PC-3 (cell line): ENCODE measurements around the gene RAPGEF4. TPM values are rescaled to one million over a fixed set of nuclear protein-coding genes. Genes with fewer than 3 reads are reported as not detected.

Experiments used
- ATAC-seq: fragments of 200-7000 bp; cut with Tn5 transposase; 2 replicates; pipeline ENCODE4 v1.9.1; 2020; ENCODE audit warnings: mild to moderate bottlenecking, moderate library complexity
- BruUV-seq: library from RNA; stranded (reverse); fragments of 400-500 nt; replicated peaks from 2 replicates; lab custom pipeline; 2021; lab: Mats Ljungman, UMichigan
- CTCF ChIA-PET: fragments of 300-600 bp; sonication (Branson Sonifier 250); formaldehyde crosslinking; loops from one replicate; lab custom pipeline; 2022; ENCODE audit warnings: antibody characterized with exemption; lab: Charles Lee
- POLR2A ChIA-PET: fragments of 300-600 bp; sonication (Branson Sonifier 250); formaldehyde crosslinking; loops from one replicate; lab custom pipeline; 2022; ENCODE audit warnings: antibody characterized with exemption; ENCODE audit not compliant: unreplicated experiment; lab: Charles Lee
- DNase-seq: peaks from one replicate; pipeline ENCODE4 v3.0.0-alpha.2; 2015
- H2AFZ ChIP-seq: fragments of 300-600 bp; sonication (generic); 2 replicates; pipeline ENCODE4 v1.6.0; 2016; ENCODE audit warnings: antibody characterized with exemption, low read length
- H3F3A ChIP-seq: fragments of 300-600 bp; sonication (generic); one replicate; pipeline ENCODE4 v1.6.0; 2017; ENCODE audit warnings: antibody characterized with exemption, low read length, control low read depth, mild to moderate bottlenecking; ENCODE audit not compliant: unreplicated experiment
- H3K27ac ChIP-seq: fragments of 300-600 bp; sonication (generic); 2 replicates; pipeline ENCODE4 v1.5.1; 2016; ENCODE audit warnings: mild to moderate bottlenecking, low read length
- H3K27me3 ChIP-seq: fragments of 300-600 bp; sonication (generic); 2 replicates; pipeline ENCODE4 v1.6.1; 2016; ENCODE audit warnings: low read length, mixed read lengths
- H3K36me3 ChIP-seq: fragments of 300-600 bp; sonication (generic); 2 replicates; pipeline ENCODE4 v1.6.1; 2016; ENCODE audit warnings: low read depth, mixed run types, low read length, mixed read lengths
- H3K4me1 ChIP-seq: fragments of 300-600 bp; sonication (generic); 2 replicates; pipeline ENCODE4 v1.5.1; 2016; ENCODE audit warnings: low read length; ENCODE audit not compliant: insufficient read depth
- H3K4me2 ChIP-seq: fragments of 300-600 bp; sonication (generic); 2 replicates; pipeline ENCODE4 v1.6.0; 2016; ENCODE audit warnings: low read length
- H3K4me3 ChIP-seq: fragments of 300-600 bp; sonication (generic); 2 replicates; pipeline ENCODE4 v1.5.1; 2016; ENCODE audit warnings: mild to moderate bottlenecking, low read length, mixed read lengths
- H3K79me2 ChIP-seq: fragments of 300-600 bp; sonication (generic); 2 replicates; pipeline ENCODE4 v1.6.1; 2017; ENCODE audit warnings: low read length, mixed read lengths
- H3K9ac ChIP-seq: fragments of 300-600 bp; sonication (generic); 2 replicates; pipeline ENCODE4 v1.6.0; 2016; ENCODE audit warnings: mild to moderate bottlenecking, low read length
- H3K9me2 ChIP-seq: fragments of 300-600 bp; sonication (generic); replicated peaks from 2 replicates; pipeline ENCODE4 v1.6.1; 2016; ENCODE audit warnings: mixed run types, low read length, mixed read lengths
- H3K9me3 ChIP-seq: fragments of 300-600 bp; sonication (generic); 2 replicates; pipeline ENCODE4 v1.6.1; 2016; ENCODE audit warnings: low read length, mixed read lengths
- H4K20me1 ChIP-seq: fragments of 300-600 bp; sonication (generic); 2 replicates; pipeline ENCODE4 v1.6.1; 2016; ENCODE audit warnings: low read length, mixed read lengths
- CTCF ChIP-seq: fragments of 300-600 bp; sonication (generic); conservative IDR thresholded peaks from 2 replicates; pipeline ENCODE4 v1.5.1; 2017; ENCODE audit warnings: antibody characterized with exemption, low read depth, mild to moderate bottlenecking, low read length
- EZH2 ChIP-seq: fragments of 300-600 bp; sonication (generic); IDR thresholded peaks from one replicate; pipeline ENCODE4 v1.6.1; 2017; ENCODE audit warnings: antibody characterized with exemption, mild to moderate bottlenecking, low read length; ENCODE audit not compliant: unreplicated experiment
- EZH2phosphoT487 ChIP-seq: fragments of 300-600 bp; sonication (generic); IDR thresholded peaks from 2 replicates; pipeline ENCODE4 v1.6.1; 2018; ENCODE audit warnings: mild to moderate bottlenecking, antibody characterized with exemption, low read length, borderline replicate concordance
- intact Hi-C: fragments of 100-400 bp; cut with micrococcal nuclease; formaldehyde crosslinking; loops from 2 replicates; pipeline ENCODE4 v1.9.0; 2023
- total RNA-seq: library from RNA; depleted of rRNA; stranded (reverse); fragments of >200 nt; gene quantifications from 2 replicates; pipeline ENCODE4 v1.2.3, GENCODE V29; 2014

The RAPGEF4 gene
- total RNA-seq, 1 experiment from 2014 or later: 0.87 TPM

GRCh38 chr2:172736424-172737174 lies 954 bp downstream of the RAPGEF4 start:
- no TSS peak for BruUV-seq
- ChIA-PET CTCF (interaction anchor here (0.6 kb wide), 1 partner anchor 38 kb away, joined by 3 read pairs; no protein-coding TSS in a partner anchor), POLR2A (no interaction called here)

GRCh38 chr2:172739661-172740266 lies 4.1 kb downstream of the RAPGEF4 start:
- Histone ChIP-seq H3K27ac (no peak overlapping the region), H3K4me2 (no peak overlapping the region), H3K36me3 (no peaks in the 10 kb centered on the region), H3K4me1 (no peaks in the 10 kb centered on the region), H4K20me1 (no peaks in the 10 kb centered on the region), H2AFZ (no peak overlapping the region), H3F3A (no peaks in the 10 kb centered on the region), H3K9me3 (no peaks in the 10 kb centered on the region), H3K9me2 (no peaks in the 10 kb centered on the region), H3K9ac (no peak overlapping the region), H3K4me3 (no peak overlapping the region), H3K79me2 (no peaks in the 10 kb centered on the region), H3K27me3 (peaks cover 9% of the 10 kb centered on the region; the same call in 1 of the 2 replicates)
- TF ChIP-seq EZH2phosphoT487: no peak
- no peak for TF ChIP-seq EZH2
- no peak for TF ChIP-seq CTCF
- no TSS peak for BruUV-seq
- ChIA-PET CTCF (no interaction called here), POLR2A (no interaction called here)
- DNase-seq (no peak), ATAC-seq (no peak)
- intact Hi-C loops: no loop called here

More at GRCh38 chr2:172736424-172737174, 954 bp downstream of the RAPGEF4 start:
- Histone ChIP-seq H3K36me3 (no peaks in the 10 kb centered on the region), H3K4me1 (no peaks in the 10 kb centered on the region), H3K9ac (no peak overlapping the region), H4K20me1 (no peaks in the 10 kb centered on the region), H3F3A (no peaks in the 10 kb centered on the region), H3K4me2 (peak overlapping the region; percentile 90), H3K9me2 (no peaks in the 10 kb centered on the region), H3K27me3 (peaks cover 9% of the 10 kb centered on the region; the same call in 1 of the 2 replicates), H2AFZ (peak overlapping the region; percentile 81), H3K27ac (no peak overlapping the region), H3K79me2 (no peaks in the 10 kb centered on the region), H3K4me3 (peak overlapping the region; percentile 70), H3K9me3 (no peaks in the 10 kb centered on the region)
- peak; percentile 25 for ATAC-seq
- DNase-seq: no peak
- intact Hi-C loops: no loop called here
- TF ChIP-seq EZH2phosphoT487 (no peak), CTCF (no peak), EZH2 (no peak)

- Histone ChIP-seq H3K36me3 (no peaks in the 10 kb centered on the region), H3K4me1 (no peaks in the 10 kb centered on the region), H3K79me2 (no peaks in the 10 kb centered on the region), H3K4me3 (no peak overlapping the region), H3K9me2 (no peaks in the 10 kb centered on the region), H3K4me2 (no peak overlapping the region), H3K9ac (no peak overlapping the region), H4K20me1 (no peaks in the 10 kb centered on the region), H3K27ac (no peak overlapping the region), H3K9me3 (no peaks in the 10 kb centered on the region), H2AFZ (no peak overlapping the region), H3F3A (no peaks in the 10 kb centered on the region), H3K27me3 (peaks cover 9% of the 10 kb centered on the region; the same call in 1 of the 2 replicates)
- ChIA-PET POLR2A (no interaction called here), CTCF (no interaction called here)
- no TSS peak for BruUV-seq
- DNase-seq (no peak), ATAC-seq (no peak)
- intact Hi-C loops: no loop called here
- TF ChIP-seq EZH2 (no peak), CTCF (no peak), EZH2phosphoT487 (no peak)
Measured at GRCh38 chr2:172740856-172741255, 5.2 kb downstream of the RAPGEF4 start.
